CD14-positive monocyte (primary cell): Measurements from ENCODE around the gene ABCB8. TPM values are rescaled to one million over a fixed set of nuclear protein-coding genes. Genes with fewer than 3 reads are reported as not detected.
A peak's percentile ranks its signal among the peaks of the same experiment; 100 is the strongest.

Experiments
- DNase-seq, 3 donors: peaks; one replicate each; pipeline ENCODE4 v3.0.0-alpha.2; 2011 to 2022
- H2AFZ ChIP-seq: 2 replicates; pipeline ENCODE4 v1.6.0; 2012; ENCODE audit warnings: mild to moderate bottlenecking, low read depth, low read length, inconsistent platforms; ENCODE audit not compliant: insufficient read depth, poor library complexity, severe bottlenecking
- H3K27ac ChIP-seq, 2 donors: 1 replicate in 1 of 2; 2 replicates in 1 of 2; pipeline ENCODE4 v1.5.1; 2012 to 2013; ENCODE audit warnings: low read length in 2 of 2, control low read depth in 1 of 2, inconsistent platforms in 1 of 2, low read depth in 1 of 2, mild to moderate bottlenecking in 1 of 2
- H3K27me3 ChIP-seq, 2 donors: one replicate each; pipeline versions ENCODE4 v1.6.0 to v1.6.1; 2011 to 2013; ENCODE audit warnings: low read length in 2 of 2; ENCODE audit not compliant: control insufficient read depth in 2 of 2, insufficient read depth in 2 of 2
- H3K36me3 ChIP-seq, 2 donors: replicated peaks in 1 of 2; 1 replicate in 1 of 2; 2 replicates in 1 of 2; pipeline versions ENCODE4 v1.5.1 to v1.6.1; 2012 to 2013; ENCODE audit warnings: low read length in 2 of 2, control low read depth in 1 of 2, inconsistent platforms in 1 of 2, mild to moderate bottlenecking in 1 of 2; ENCODE audit not compliant: insufficient read depth in 2 of 2, control insufficient read depth in 1 of 2
- H3K4me1 ChIP-seq, 2 donors: 1 replicate in 1 of 2; 2 replicates in 1 of 2; pipeline versions ENCODE4 v1.5.1 to v1.6.1; 2012 to 2013; ENCODE audit warnings: low read length in 2 of 2, control low read depth in 1 of 2, inconsistent platforms in 1 of 2, mild to moderate bottlenecking in 1 of 2, moderate library complexity in 1 of 2; ENCODE audit not compliant: insufficient read depth in 2 of 2, control insufficient read depth in 1 of 2
- H3K4me2 ChIP-seq: replicated peaks from 2 replicates; pipeline ENCODE3; 2012; ENCODE audit warnings: low read length, moderate library complexity, mild to moderate bottlenecking; ENCODE audit not compliant: poor library complexity, severe bottlenecking; ENCODE audit errors: extremely low read depth
- H3K4me3 ChIP-seq, 3 experiments: fragments of 200-600 bp in 1 of 3; sonication (generic) in 1 of 3; replicated peaks in 1 of 3; 1 replicate in 2 of 3; 2 replicates in 1 of 3; pipeline ENCODE4 v1.5.1; 2011 to 2013; ENCODE audit warnings: low read length in 3 of 3, mild to moderate bottlenecking in 3 of 3, control low read depth in 2 of 3, low read depth in 2 of 3, inconsistent platforms in 1 of 3, moderate library complexity in 1 of 3
- H3K79me2 ChIP-seq: 2 replicates; pipeline ENCODE4 v1.6.0; 2012; ENCODE audit warnings: mild to moderate bottlenecking, control low read depth, inconsistent platforms, low read length, moderate library complexity; ENCODE audit not compliant: insufficient read depth
- H3K9ac ChIP-seq: 2 replicates; pipeline ENCODE4 v1.6.0; 2017; ENCODE audit warnings: low read length, mild to moderate bottlenecking; ENCODE audit not compliant: insufficient read depth, poor library complexity, severe bottlenecking
- H3K9me3 ChIP-seq, 2 donors: replicated peaks in 1 of 2; 1 replicate in 1 of 2; 2 replicates in 1 of 2; pipeline versions ENCODE4 v1.5.1 to v1.6.1; 2012 to 2013; ENCODE audit warnings: low read length in 2 of 2, control low read depth in 1 of 2; ENCODE audit not compliant: control insufficient read depth in 1 of 2, insufficient read depth in 1 of 2
- H4K20me1 ChIP-seq: 2 replicates; pipeline ENCODE4 v1.6.0; 2012; ENCODE audit warnings: mild to moderate bottlenecking, low read length, control low read depth, moderate library complexity; ENCODE audit not compliant: insufficient read depth
- H3K27ac Mint-ChIP-seq, 7 donors: one replicate each; pipeline ENCODE4 v1.8.0; 2020; ENCODE audit warnings: mild to moderate bottlenecking in 7 of 7, mixed read lengths in 7 of 7, moderate library complexity in 6 of 7, inconsistent platforms in 2 of 7
- H3K27me3 Mint-ChIP-seq, 3 donors: one replicate each; pipeline ENCODE4 v1.8.0; 2021 to 2022; ENCODE audit warnings: low read depth in 3 of 3, mild to moderate bottlenecking in 3 of 3, mixed read lengths in 3 of 3, moderate library complexity in 3 of 3, inconsistent platforms in 1 of 3
- H3K36me3 Mint-ChIP-seq, 2 donors: one replicate each; pipeline ENCODE4 v1.8.0; 2020; ENCODE audit warnings: mixed read lengths in 2 of 2, inconsistent platforms in 1 of 2, mild to moderate bottlenecking in 1 of 2
- H3K4me1 Mint-ChIP-seq: one replicate; pipeline ENCODE4 v1.8.0; 2020; ENCODE audit warnings: mild to moderate bottlenecking, mixed read lengths
- H3K4me3 Mint-ChIP-seq, 2 donors: one replicate each; pipeline ENCODE4 v1.8.0; 2020; ENCODE audit warnings: mild to moderate bottlenecking in 2 of 2, mixed read lengths in 2 of 2, moderate library complexity in 1 of 2
- H3K9me3 Mint-ChIP-seq, 7 donors: one replicate each; pipeline ENCODE4 v1.8.0; 2020 to 2022; ENCODE audit warnings: mixed read lengths in 7 of 7, mild to moderate bottlenecking in 6 of 7, moderate library complexity in 6 of 7, inconsistent platforms in 2 of 7
- WGBS: methylation state at CpG from one replicate; pipeline ENCODE4 v1.1.5; 2013; ENCODE audit warnings: missing lambda C conversion rate; ENCODE audit not compliant: insufficient coverage; 5-methylcytosine and 5-hydroxymethylcytosine counted together
- intact Hi-C, 2 donors: fragments of 100-400 bp; cut with micrococcal nuclease; formaldehyde crosslinking; loops; one replicate each; pipeline versions ENCODE4 v1.15.0 to v1.15.1; 2023
- polyA plus RNA-seq, 3 donors: library from polyadenylated mRNA; depleted of rRNA in 1 of 3; unstranded in 2 of 3; stranded (reverse) in 1 of 3; fragments of 300-500 nt in 2 of 3; fragments of >200 nt in 1 of 3; fragmentation: Illumina TruSeq in 2 of 3; gene quantifications; 1 replicate in 2 of 3; 2 replicates in 1 of 3; pipeline ENCODE4 v1.2.3, GENCODE V29; 2012 to 2021
- TF ChIP-seq, protein P1 (sequence below): fragments of 200-600 bp; IDR thresholded peaks from one replicate; pipeline ENCODE4 v1.8.0; 2022; ENCODE audit warnings: antibody characterized with exemption, mild to moderate bottlenecking

Gene ABCB8
- polyA plus RNA-seq, 3 donors, result 9.3 to 19.9 (median 9.5) TPM

DNA sequence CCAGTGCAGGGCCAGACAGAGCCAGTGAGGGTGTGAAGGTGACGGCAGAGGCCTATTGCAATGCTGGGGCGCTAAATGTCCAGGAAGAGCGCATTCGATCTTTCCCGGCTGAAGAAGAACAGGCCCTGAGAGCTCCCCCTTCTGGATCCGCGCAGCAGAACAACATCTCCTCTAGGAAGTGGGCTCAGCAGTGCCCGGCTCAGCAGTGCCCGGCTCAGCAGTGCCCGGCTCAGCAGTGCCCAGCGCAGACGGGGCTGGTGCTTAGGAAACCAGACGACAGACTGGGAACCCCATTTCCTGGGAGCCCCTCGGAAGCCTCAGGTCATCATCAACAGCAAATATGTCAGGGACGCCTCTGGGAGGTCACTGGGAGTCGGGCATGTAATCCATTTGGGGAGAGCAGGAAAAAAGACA, 42.1 kb upstream of the ABCB8 start:
- no peak overlapping the region for H3K9ac ChIP-seq
- H3K27me3 ChIP-seq, result peaks cover 12 to 53% of the 10 kb centered on the region in 2 donors
- 9% methylated on average over 16 of the region's 16 CpGs for WGBS
- no peaks in the 10 kb centered on the region for H4K20me1 ChIP-seq
- TF ChIP-seq, protein P1, sequence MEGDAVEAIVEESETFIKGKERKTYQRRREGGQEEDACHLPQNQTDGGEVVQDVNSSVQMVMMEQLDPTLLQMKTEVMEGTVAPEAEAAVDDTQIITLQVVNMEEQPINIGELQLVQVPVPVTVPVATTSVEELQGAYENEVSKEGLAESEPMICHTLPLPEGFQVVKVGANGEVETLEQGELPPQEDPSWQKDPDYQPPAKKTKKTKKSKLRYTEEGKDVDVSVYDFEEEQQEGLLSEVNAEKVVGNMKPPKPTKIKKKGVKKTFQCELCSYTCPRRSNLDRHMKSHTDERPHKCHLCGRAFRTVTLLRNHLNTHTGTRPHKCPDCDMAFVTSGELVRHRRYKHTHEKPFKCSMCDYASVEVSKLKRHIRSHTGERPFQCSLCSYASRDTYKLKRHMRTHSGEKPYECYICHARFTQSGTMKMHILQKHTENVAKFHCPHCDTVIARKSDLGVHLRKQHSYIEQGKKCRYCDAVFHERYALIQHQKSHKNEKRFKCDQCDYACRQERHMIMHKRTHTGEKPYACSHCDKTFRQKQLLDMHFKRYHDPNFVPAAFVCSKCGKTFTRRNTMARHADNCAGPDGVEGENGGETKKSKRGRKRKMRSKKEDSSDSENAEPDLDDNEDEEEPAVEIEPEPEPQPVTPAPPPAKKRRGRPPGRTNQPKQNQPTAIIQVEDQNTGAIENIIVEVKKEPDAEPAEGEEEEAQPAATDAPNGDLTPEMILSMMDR, result peak; percentile 75
- Mint-ChIP-seq H3K27me3 (peaks cover 45 to 79% (median 53%) of the 10 kb centered on the region in 3 donors), H3K36me3 (peaks cover 0 to 4% of the 10 kb centered on the region in 2 donors), H3K9me3 (peaks cover 9 to 19% (median 15%) of the 10 kb centered on the region in 7 donors), H3K4me1 (peaks cover 26% of the 10 kb centered on the region), H3K4me3 (peak overlapping the region in 1 of 2 donors; percentile 61), H3K27ac (peak overlapping the region in 1 of 7 donors; percentile 49)
- no peak overlapping the region for H3K4me3 ChIP-seq
- peaks cover 11 to 15% of the 10 kb centered on the region in 2 donors for H3K4me1 ChIP-seq
- H2AFZ ChIP-seq, result no peak overlapping the region
- H3K79me2 ChIP-seq, result no peaks in the 10 kb centered on the region
- intact Hi-C loops, result loop anchor here (5.0 to 10.0 kb wide), 2 partner anchors 201 to 209 kb away; no protein-coding TSS in a partner anchor
- H3K9me3 ChIP-seq, result peaks cover 10 to 14% of the 10 kb centered on the region in 2 donors
- no peak overlapping the region for H3K27ac ChIP-seq
- H3K36me3 ChIP-seq, result no peaks in the 10 kb centered on the region
- H3K4me2 ChIP-seq, result no peak overlapping the region
- DNase-seq, result peak; percentile 28 to 47 (median 35)

DNA sequence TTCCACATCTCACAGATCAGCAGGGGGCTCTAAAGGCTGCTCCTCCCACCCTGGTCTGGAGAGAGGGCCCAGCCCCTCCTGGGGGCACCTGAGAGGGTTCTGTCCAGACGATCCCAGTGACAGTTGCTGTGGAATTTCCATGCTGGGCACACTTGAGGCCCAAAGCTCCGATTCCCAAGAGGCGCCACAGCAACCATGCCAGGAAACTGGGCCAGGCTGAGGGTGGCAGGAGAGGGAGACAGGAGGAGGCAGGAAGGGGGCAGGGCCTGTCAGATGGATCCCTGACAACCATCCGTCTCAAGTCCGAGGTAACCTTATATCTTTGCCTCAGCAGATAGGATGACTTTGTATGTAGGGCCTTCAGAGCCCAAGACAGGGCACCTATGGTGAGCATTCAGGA, 41.7 kb upstream of the ABCB8 start:
- WGBS, result 71% methylated on average over 4 of the region's 5 CpGs
- Histone ChIP-seq H3K27me3 (peaks cover 7 to 49% of the 10 kb centered on the region in 2 donors), H3K4me2 (no peak overlapping the region), H3K27ac (no peak overlapping the region), H4K20me1 (no peaks in the 10 kb centered on the region), H3K4me1 (peaks cover 11 to 15% of the 10 kb centered on the region in 2 donors), H3K9me3 (peaks cover 10 to 16% of the 10 kb centered on the region in 2 donors), H3K9ac (no peak overlapping the region), H3K79me2 (no peaks in the 10 kb centered on the region), H3K36me3 (no peaks in the 10 kb centered on the region), H3K4me3 (no peak overlapping the region), H2AFZ (no peak overlapping the region)
- peaks cover 12 to 22% (median 20%) of the 10 kb centered on the region in 7 donors for H3K9me3 Mint-ChIP-seq
- H3K4me1 Mint-ChIP-seq, result peaks cover 26% of the 10 kb centered on the region
- peaks cover 40 to 75% (median 50%) of the 10 kb centered on the region in 3 donors for H3K27me3 Mint-ChIP-seq
- H3K27ac Mint-ChIP-seq, result no peak overlapping the region
- no peak for DNase-seq
- H3K4me3 Mint-ChIP-seq, result peak overlapping the region in 1 of 2 donors; percentile 21
- H3K36me3 Mint-ChIP-seq, result peaks cover 0 to 4% of the 10 kb centered on the region in 2 donors
- intact Hi-C loops, result loop anchor here (5.0 to 10.0 kb wide), 2 partner anchors 202 to 209 kb away; no protein-coding TSS in a partner anchor
- TF ChIP-seq, protein P1, result no peak
